Measurements from ENCODE around the gene SUN5.

Gene SUN5

GRCh38 chr20:33012327-33013189 is 8.3 kb upstream of the SUN5 start:
- no peak for DNase-seq

DNA sequence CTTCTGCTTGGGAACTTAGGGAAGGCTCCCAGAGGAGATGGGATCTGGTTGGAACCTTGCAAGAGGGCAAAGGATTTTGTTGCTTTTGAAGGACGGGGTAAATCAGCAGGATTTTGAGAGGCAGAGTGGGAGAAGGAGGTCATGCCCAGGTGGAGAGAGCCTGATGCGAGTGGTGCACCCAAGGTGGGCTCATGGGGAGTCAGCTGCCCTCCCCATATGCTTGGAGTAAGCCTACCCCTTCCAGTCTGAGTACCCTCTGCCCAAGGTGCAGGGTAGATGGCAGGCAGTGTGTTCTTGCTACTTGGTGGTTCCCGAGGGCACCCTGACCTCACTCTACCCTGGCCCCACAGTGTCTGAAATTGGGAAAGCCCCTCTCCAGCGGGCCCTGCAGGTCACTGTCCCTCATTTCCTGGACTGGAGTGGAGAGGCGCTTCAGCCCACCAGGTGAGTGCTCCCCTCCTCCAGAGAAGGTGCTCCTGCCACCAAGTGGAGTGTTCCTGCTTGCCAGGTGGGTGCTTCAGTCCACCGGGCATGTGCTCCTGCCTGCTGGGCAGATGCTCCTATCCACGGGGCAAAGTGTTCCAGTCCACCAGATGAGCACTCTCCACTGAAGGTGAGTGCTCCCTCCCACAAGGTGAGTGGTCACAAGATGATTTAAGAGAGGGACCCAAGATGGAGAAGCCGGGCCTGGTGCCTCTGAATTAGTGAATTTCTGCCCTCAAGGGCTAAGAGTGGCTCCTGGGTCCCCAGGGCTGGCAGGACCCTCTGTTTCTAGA is 6.6 kb upstream of the SUN5 start:
- no peak for DNase-seq

GRCh38 chr20:33010133-33010504 is 5.9 kb upstream of the SUN5 start:
- DNase-seq = no peak

DNA sequence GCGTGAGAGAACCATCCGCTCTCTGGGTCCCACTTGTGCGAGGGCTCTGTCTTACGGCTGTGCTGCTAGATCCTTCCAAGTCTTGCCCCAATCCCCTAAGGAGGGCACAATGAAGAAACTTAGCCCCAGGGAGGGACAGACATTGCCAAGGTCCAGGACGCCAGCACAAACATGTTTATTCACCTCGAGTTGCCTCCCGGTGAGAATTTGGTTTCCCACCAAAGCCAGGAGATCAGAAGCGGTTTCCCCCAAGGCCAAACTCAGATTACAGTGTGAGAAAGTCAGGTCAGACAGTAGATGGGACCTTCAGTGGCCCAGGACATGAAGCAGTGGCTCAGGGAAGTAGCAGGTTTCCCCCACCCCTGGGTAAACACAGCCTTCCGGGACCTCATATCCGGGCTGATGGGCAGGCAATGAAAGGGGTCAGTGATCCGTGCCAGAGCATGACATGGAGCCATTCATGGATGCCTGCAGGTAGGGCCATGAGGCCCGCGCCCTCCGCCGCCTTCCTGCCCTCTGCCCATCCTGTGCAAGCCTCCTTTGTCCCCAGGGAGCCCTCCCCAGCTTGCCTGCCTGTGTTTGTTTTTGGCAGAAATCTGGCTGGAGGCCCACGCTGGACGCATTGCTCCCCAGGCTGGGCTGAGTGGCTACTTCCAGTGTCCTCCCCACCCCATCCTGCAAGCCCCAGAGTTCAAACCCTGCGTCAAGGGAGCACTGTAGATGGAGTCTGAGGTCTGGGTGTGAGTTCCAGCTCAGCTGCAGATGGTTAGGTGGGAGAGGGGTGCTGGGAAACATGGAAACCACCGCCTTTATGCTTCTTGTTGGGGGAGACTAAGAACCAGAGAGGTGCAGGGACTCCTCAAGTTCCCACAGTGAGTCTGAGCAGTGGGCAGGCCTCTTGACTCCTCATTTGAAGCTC is 5.2 kb upstream of the SUN5 start:
- DNase-seq = no peak

GRCh38 chr20:33008336-33009213 is 4.3 kb upstream of the SUN5 start:
- DNase-seq = no peak

GRCh38 chr20:33007376-33008335 is 3.4 kb upstream of the SUN5 start, which contains the start of gene BPIFB2:
BPIFB2 (plus strand) TSS chr20:33007704; CDS start chr20:33008575, 871 bp downstream.
- no peak for DNase-seq

GRCh38 chr20:33006776-33007375 is 2.6 kb upstream of the SUN5 start:
- DNase-seq = no peak

DNA sequence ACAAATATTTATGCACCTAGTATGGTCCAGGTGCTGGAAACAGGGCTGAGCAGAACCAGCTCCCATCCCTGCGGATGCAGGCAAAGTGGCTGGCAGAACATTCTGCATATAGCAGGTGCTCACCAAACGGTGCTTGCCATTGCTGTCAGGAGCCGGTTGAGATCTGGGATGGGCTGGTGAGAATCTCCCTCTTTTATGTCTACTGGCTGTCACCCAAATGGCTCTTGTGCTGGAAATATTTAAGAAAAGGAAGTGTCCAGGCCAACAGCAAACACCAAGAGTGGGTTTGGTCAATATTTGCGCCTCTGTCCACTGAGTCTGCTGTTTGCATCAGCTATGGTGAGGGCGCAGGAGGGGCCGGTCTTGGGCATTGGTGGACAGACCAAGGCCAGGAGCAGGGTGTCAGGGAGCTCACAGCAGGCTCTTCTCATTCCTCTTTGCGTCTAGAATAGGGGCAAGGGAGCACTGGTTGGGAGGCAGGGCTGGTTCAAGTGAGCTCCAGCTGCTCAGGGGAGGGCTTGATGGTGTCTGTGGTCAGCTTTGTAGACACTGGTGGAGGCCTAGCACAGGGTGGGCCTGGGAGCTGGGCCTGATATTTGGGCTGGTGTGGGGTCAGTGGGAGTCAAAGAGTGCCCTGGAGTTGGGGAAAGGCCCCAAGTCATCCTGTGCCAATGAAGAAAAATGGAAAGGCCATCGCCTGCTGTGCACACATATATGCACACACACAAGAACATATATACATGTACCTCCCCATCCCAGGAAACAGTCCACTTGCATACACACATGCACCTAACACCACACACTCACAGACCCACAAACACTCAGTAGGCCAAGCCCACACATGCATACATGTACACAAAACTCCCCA is 1.9 kb upstream of the SUN5 start:
- DNase-seq = no peak

- peak in 1 of 2 donors; percentile 39 for DNase-seq
Observed at GRCh38 chr20:33005132-33005566, 916 bp upstream of the SUN5 start.

DNA sequence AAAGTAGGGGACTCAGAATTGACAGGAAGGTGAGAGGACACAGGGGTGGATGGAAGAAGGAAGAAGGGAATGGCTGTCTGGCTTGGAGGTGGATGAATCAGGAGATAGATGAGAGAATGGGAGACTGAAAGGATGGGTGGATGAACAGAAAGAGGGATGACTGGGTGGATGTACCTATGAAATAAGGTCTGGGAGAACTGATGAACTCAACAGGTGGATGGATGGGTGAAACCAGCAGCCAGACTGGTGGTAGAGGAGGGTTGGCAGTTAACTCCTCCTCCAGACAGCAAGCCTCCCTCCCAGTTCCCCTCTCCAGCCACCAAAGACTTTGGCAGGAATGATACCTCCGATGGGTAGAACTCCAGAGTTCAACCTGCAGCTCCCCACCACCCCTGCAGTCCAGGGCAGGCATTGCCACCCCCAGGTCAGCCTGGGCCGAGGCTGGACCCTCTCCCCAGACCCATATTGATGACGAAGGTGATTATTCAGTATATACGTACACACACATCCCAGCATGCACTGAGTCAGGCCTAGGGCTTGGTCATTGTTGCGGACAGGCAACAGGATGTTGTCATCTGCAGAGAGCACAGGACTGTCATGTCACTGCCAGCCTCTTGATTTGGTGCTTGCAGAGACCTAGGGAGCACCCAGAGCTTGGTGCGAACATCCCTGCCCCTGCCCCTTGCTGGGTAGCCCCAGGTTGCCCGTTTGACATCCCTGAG is 2.0 kb downstream of the SUN5 start:
- no peak for DNase-seq

- no peak for DNase-seq
Observed at GRCh38 chr20:33000802-33001466, 3.3 kb downstream of the SUN5 start.

- no peak for DNase-seq
Observed at GRCh38 chr20:32999603-33000250, 4.5 kb downstream of the SUN5 start.

DNA sequence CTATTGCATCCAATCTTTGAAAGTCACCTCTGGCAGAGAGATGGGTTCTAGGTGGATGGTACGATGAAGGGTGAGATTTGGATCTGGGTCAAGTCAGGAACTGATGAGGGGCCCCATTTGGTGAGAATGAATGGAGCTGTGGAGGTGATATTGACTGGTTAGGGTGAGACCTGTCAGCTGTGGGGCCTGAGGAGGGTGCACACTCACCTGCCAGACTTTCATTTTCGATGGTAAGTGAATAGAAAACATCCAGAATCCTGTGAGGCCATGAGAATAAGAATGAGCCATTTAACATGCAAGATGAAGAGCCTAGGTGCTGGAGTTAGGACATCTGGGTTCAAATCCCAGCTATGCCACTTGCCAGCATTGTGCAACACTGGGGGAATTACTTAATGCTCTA is 6.8 kb downstream of the SUN5 start:
- DNase-seq = no peak

GRCh38 chr20:32995802-32996201 is 8.4 kb downstream of the SUN5 start:
- DNase-seq = no peak

DNA sequence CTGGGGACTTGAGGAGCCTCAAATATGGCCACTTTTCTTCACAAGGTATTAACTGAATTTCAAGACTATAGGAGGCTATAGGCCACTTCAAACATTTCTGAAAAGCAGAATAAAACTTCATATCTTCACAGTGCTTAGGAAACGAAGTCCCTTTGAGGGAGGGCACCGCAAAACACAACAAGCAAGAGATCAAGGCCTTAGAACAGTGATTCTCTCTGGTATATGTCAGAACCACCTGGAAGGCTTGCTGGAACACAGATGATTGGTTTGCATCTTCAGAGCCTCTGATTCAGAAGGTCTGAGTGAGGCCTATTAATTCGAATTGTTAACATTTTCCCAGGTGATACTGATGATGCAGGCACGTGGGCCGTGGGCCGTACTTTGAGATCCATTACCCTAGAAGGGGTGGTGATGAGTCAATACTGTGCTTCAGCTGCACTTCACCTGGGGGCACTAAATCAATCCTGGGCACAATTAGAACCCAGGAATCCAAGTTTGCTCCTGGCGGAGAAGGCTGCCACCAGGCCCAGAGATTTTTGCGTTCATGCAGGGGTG is 10.7 kb downstream of the SUN5 start:
- DNase-seq = peak in 1 of 2 donors; percentile 26

GRCh38 chr20:32991792-32992641 is 12.2 kb downstream of the SUN5 start:
- no peak for DNase-seq

All from activated CD4-positive, alpha-beta T cell treated with anti-CD3 and anti-CD28 coated beads for 4 hours (primary cell).